ENCODE measurements around the gene MYH7B.

The MYH7B gene

DNA sequence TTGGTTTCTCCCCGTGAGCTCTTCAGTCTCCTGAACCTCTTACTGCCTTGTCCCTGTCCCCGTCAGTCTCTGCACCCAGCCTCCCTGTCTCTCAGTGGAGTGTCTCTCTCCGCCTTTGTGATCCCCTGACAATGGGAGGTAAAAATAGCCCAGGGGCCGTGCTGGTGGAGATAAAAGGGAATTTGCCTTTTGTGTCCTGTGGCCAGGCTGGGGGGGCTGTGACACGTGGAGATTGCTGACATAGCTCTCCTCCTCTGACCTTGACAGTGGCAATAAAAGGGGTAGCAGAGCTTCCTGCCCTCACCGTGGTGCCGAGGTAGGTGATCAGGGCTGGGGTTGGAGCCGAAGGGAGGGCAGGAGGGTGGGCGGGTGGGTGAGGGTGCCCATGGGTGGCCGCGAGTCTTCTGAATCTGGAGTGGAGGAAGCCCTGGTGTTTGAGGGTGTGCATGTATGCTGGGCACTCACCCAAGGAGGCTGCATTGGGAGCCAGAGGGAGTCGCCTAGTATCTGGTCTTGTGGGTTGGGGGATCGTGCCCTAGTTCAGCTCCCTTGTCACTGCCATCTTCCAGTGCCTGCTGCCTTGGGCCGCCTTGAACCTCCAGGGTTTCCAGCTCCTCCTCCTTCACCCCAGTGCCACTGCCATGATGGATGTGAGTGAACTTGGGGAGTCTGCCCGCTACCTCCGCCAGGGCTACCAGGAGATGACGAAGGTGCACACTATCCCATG lies 21.9 kb downstream of the MYH7B start:
- DNase-seq: no peak

DNA sequence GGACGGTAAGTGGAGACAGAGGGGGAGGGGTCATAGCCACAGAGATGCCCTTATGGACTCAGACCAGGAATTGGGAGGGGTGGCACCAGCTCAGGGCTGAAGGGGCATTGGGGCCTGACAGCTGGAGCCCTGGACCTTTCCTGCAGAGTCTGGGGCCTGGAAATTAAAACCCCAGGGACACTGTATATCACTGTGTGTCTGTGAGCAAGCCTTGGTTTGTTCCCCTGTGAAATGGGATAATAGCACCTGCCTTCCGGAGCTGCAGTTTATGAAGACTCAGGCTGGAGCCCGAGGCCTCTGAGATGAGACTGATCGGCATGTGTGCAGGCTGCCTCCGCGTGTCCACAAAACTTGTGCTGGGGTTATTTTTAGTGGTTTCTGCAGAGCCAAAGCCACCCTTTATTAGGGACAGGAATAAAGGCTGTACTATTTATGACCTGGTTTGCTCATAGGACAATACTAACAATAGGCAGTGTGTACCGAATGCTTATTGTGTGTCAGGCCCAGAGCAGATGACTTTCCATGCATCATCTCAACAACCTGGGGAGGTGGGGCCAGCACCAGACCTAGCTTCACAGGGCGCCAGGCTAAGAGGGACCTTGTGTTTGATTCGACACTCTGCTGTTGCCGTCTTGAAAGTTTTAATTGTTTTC lies 22.6 kb downstream of the MYH7B start:
- DNase-seq: no peak

DNA sequence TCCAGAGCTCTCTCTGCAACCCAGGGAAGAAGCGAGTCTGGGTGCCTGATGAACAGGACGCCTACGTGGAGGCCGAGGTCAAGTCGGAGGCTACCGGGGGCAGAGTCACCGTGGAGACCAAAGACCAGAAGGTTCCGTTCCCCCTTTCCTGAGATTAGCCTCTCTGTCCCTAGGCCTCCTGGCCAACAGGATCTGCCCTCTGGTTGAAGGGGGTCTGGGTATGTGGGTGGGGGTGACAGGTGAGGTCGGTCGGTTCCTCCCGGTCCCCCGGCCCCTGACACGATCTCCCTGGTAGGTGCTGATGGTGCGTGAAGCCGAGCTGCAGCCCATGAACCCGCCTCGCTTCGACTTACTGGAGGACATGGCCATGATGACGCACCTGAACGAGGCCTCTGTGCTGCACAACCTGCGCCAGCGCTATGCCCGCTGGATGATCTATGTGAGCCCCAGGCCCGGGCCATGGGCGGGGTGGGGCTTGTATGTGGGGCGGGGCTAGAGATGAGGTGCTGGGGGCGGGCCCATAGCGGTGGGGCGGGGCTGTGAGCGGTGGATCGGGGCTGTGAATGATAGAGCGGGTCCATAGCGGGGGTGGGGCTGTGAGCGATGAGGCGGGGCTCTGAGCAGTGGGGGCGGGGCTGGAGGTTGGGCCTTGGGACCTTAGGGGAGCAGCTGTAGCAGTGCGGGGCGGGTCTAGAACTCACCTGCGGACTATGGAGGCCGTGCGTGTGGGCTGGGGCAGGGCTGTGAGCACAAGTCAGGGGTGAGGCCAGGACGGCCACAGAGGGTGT lies 23.9 kb downstream of the MYH7B start:
- peak; percentile 22 for DNase-seq

DNA sequence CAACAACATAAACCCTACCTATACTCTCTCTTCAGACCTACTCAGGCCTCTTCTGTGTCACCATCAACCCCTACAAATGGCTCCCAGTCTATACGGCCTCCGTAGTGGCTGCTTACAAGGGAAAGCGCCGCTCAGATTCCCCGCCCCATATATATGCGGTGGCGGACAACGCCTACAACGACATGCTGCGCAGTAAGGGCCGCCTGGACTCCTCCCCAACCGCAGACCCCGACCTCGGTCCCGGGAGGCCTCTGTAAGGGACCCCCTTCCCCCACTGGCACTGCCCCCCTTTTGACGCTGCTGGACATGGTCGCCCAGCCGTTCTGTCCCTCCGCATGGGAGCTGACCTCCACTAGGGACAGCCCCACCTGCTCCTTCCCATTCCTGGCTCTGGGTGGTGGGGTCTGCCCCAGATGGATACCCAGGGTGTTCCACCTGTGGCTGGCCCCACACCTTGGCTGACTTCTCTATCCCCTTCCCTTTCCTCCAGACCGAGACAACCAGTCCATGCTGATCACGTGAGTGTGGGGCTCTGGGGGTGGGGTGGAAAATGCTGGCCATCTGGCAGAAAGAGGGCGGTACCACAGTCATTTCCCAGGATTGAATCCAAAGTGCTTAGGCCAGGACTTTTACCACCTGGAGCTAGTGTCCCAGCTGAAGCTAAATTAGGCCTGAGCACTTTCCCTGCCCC lies 25.0 kb downstream of the MYH7B start:
- DNase-seq: no peak

DNA sequence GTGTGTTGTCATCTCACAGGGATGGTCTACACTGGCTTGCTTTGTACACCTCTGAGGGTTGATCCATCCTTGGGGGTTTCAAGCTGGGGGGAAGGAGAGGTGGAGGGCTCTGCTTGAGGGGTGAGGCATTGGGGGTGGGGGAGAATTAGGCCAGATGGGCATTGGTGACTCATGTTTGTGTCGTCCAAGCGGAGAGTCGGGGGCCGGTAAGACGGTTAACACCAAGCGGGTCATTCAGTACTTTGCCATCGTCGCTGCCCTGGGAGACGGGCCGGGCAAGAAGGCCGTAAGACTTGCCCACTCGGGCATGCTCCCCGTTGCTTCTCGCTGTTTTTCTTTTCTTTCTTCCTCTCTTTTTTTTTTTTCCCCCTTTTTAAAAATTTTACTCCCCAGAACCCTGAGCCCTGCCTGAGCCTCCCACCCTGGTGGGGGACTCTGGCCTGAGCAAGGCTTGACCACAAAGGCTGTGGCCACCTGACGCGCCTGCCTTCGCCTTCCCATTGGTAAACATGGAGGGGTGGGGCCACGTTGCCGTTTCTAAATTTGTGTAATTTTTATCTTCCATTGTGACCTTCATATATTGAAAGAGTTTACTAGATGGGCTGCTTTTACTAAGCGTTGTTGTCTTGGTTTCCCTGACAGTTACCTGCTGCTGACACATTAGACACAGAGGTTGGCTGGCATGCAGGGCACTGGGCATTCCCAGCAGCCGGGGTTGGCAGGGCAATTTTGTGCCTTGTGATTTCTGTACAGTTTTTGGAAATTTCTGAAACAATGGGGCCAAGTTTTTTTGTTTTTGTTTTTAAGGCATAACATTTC lies 26.8 kb downstream of the MYH7B start:
- DNase-seq: no peak

DNA sequence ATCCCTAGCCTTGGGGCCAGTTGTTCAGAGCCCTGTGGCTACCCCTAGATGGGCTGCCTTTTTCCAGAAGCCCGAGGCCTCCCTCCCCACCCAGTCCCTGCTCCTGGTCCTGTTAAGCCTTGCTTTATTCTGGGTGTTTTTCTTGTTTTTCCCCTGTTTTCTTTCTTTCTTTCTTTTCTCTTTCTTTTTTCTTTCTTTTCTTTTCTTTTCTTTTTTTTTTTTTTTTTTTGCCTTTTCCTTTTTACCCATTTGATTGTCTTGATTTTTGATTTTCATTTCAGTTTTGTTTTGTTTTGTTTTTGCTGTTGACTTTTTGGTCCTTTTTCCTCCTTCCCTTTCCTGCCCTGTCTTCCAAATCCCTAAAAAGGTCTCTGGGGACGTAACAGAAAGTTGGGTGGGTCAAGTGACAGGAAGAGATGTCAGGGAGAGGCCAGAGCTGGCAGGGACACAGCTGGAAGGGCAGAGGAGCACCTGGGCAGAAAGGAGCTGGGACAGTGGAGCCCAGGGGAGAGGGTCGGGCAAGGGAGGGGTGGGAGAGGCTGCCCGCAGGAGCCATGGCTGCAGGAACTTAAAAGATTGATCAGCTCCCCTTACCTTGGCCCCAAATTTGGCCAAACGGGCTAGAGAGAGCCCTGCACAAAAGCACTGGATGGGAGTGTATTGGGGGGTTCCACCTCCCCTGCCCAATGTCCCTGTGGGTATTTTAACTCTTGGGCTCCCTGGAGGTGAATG lies 27.6 kb downstream of the MYH7B start:
- DNase-seq: no peak

DNA sequence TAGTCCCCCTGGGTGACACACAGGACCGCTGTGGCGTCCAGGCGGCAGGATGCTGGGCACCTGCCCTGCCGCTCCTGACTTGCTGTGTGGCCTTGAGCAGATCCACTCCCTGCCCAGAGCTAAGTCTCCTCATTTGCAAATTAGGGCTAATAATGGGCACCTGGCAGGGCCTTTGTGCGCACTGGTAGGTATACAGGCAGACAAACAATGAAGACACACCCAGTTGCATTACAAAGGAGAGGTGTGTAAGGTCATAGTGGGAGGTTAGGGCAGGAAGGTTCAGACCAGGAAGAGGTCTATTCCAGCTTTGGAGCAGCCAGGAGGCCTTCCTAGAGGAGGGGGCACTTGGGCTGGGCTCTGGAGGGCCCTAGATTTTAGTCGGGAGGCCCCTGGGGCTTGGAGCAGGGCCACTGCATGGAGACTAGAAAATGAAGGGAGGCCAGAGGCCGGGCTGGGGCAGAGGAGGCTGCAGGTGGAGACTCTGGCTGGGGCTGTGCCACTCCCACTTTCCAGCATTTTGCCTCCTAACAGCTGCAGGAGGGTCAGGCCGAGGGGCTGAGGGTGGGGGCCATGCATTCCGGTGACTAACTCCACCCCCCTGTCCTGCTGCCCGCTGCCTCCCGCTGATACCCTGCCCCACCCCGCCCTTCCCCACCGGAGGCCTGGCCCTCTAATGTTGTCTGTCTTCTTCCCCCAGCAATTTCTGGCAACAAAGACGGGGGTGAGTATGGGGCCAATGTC lies 28.5 kb downstream of the MYH7B start:
- DNase-seq: no peak

DNA sequence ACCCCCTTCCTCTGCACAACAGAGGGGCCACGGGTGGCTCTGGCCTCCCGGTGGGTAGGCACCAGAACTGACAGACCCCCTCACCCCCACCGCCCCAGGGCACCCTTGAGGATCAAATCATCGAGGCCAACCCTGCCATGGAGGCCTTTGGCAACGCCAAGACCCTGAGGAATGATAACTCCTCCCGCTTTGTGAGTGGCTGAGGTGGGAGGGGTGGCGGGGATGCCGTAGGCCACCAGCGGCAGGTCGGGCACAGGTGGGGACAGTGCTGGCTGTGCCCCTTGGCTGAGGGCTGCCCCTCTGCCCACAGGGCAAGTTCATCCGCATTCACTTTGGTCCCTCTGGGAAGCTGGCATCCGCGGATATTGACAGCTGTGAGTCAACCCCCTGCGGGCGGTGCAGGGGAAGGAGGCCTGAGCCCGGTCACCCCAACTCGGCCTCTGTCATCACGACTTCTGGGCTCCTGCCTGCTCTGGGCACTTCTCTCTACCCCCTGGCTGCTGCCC lies 29.1 kb downstream of the MYH7B start:
- no peak for DNase-seq

DNA sequence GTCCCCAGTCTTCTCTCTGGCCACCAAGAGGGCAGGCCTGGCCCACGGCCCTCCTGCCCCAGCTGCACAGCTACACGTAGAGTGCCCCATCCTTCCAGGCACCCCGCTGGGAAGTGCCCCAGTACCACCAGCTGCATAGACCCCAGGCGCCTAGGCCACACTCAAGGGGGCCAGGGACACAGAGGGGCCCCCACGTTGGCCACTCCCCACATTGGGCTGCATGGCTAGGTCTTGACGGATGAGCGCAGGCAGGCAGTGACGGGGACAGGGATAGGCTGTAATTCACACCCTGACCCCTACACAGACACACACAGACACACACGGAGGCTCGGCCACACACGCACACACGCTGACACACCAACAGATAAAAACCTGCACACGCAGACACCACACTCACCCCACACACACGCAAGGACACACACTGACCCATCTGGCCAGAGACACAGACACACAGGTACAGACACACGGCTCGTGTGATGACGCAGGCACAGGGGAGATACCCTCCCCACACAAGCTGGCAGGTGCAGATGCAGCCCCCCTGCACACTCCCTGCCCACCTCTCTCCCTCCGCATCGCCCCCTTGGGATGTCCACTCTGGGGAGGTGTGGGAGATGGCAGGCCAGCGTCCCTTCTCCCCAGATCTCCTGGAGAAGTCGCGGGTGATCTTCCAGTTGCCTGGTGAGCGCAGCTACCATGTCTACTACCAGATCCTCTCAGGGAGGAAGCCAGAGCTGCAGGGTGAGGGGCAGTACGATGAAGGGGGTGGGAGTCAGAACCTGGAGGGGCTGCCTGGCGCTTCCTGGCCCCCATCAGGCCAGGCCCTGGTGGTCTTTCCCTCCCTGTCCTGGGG lies 30.0 kb downstream of the MYH7B start:
- no peak for DNase-seq

DNA sequence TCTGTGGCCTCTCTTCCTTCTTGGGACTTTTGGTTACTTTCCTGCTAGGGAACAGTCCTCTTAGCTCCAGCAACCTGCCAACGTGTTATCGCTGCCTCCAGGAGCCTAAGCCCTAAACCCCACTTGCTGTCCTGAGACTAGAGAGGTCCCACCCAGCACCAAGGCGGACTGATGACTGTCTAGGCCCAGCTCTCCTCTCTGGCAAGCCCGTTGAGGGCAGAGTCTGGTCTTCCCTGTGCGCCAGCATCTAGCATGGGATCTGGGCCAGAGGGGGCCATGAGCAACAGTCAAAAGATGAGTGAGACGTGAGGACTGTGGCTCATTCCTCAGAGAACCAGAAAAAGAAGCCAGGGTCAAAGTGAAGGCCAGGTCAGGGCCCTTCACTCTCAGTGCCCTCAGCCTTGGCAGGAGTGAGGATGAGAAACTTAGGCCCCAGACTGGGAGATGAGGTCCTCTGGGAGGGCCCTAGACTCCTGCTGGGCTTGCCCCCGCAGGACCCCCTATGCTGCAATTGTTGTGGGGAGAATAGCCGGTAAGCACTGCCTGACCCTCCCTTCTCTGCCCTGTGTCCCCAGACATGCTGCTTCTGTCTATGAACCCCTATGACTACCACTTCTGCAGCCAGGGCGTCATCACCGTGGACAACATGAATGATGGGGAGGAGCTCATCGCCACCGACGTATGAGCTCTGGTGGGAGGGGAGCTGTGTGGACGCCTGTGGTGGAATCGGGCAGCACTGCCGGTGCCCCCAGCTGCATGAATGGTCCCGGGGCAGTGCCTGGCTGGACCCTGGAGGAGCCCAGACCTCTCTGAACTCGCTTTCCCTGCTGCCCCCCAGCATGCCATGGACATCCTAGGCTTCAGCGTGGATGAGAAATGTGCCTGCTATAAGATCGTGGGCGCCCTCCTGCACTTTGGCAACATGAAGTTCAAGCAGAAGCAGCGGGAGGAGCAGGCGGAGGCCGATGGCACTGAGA lies 30.9 kb downstream of the MYH7B start:
- DNase-seq: no peak

DNA sequence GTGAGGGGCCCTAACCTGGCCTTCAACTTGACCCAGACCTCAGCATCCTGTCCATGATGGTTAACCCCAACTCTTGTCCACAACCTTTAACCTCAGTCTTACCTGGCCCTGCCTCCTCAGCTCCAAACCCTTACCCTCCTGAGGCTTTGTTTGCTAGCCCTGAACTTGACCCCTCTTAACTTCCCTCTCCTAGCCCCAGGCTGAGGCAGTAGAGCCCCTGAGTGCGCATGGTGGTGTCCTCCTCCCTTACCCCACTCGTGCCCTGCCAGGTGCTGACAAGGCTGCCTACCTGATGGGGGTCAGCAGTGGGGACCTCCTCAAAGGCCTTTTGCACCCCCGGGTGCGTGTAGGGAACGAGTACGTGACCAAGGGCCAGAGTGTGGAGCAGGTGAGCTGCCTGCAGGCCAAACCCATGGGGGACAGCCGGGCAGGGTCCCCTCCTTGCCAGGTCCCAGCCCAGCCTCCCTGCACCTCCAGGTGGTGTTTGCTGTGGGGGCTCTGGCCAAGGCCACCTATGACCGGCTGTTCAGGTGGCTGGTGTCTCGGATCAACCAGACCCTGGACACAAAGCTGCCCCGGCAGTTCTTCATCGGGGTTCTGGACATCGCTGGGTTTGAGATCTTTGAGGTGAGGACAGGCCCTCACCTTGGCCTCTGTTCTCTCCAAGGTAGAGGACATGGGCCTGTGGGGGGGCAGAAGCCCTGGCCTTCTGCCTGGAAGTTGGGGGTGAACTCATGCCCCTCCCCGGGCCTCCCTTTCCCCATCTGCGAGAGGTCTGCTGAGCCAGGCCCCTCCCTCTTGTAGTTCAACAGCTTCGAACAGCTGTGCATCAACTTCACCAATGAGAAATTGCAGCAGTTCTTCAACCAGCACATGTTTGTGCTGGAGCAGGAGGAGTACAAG lies 31.9 kb downstream of the MYH7B start:
- no peak for DNase-seq

DNA sequence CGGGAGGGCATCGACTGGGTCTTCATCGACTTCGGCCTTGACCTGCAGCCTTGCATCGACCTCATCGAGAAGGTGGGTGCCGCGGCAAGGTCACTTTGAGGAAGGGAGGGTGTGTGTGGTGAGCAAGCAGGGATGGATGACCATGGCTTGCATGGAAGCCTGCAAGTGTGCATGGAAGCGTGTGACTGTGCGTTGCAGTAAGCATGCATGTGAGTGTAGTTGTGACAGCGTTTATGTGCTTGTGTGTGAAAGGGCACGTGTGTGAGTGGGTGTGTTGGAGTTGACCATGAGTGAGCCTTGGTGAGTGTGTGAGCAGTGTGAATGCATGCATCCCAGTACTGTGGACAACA lies 32.5 kb downstream of the MYH7B start:
- no peak for DNase-seq

DNA sequence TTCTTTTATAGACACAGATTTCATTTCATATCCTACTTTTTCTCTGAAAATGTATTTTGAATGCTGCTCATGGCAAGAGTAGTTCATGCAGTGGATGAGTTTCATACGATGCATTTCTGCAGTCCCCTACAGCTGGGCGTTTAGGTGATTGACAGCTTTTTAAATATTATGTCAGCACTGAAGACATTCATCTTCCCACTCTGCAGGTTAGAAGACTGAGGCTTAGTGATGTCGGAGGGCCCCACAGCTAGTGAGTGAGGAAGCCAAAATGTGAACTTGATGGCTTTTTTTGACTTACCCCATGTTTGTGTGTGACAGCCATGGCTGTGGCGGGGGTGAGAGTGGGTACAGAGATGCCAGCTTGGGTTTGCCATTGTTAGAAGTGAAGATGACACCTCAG lies 33.5 kb downstream of the MYH7B start:
- no peak for DNase-seq

DNA sequence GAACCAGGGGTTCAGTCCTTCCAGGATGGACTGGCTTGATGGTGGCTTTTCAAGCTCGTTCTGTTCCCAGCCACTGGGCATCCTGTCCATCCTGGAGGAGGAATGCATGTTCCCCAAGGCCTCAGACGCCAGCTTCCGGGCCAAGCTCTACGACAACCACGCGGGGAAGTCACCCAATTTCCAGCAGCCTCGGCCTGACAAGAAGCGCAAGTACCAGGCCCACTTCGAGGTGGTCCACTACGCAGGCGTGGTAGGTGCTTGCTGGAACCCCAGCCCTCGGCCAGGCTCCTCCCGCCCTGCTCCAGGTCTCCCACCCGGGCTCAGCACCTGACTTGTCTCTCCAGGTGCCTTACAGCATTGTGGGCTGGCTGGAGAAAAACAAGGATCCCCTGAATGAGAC lies 34.0 kb downstream of the MYH7B start:
- no peak for DNase-seq

DNA sequence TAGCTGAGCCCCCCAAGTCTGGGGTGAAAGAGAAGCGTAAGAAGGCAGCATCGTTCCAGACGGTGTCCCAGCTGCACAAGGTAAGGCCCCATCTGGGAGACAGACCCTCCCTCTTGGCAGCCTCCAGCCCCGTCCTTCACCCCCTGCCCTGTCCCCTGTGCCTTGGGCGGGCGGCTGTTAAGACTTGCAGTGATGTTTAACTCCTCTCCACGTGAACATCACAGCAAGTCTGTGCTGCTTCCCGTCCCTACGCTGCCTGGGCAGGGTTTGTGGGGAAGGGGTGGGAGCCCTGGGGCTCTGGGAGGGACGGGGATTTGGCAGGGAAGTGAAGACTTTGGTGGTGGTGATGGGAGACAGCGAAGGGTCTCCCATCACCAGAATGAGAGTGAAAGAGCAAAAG lies 34.6 kb downstream of the MYH7B start:
- no peak for DNase-seq

DNA sequence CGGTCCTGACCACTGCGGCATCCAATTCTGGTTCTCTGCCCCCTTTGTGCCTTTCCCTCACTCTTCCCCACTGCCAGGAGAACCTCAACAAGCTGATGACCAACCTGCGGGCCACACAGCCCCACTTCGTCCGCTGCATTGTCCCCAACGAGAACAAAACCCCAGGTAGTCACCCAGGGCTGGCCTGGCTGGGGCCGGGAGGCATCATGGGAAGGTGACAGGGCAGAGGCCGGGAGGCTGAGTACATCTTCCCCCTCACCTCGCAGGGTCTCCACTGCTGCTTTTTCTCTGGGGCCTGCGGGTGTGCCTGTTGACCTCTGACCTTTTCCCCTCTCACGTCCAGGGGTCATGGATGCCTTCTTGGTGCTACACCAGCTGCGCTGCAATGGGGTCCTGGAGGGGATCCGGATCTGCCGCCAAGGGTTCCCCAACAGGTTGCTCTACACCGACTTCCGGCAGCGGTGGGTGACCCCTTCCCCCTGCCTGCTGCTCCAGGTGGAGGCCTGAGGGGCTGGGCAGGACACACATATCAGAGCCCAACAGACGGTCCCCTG lies 35.1 kb downstream of the MYH7B start:
- no peak for DNase-seq

DNA sequence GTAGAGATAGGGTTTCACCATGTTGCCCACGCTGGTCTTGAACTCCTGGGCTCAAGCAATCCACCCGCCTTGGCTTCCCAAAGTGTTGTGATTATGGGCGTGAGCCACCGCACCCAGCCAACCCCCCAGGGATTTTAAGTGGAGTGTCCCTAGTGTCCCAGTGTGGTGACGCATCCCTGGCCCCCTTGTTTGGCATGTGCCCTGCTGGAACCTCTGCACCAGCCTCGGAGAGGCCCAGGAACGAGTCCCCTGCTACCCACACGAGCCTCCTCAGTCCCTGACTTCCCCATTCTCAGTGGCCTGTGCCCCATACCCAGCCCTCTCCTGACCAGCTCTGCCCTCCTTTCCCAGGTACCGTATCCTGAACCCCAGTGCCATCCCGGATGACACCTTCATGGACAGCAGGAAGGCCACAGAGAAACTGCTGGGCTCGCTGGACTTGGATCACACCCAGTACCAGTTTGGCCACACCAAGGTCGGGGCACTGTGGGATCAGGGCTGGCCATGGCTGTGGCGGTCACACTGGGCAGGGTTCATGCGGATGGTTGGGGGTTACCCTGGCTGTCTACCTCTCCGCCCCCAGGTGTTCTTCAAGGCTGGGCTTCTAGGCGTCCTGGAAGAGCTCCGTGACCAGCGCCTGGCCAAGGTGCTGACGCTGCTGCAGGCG lies 37.2 kb downstream of the MYH7B start:
- no peak for DNase-seq

All from stimulated activated CD4-positive, alpha-beta T cell treated with anti-CD3 and anti-CD28 coated beads, Interleukin-1b, Interleukin-23, amount 100 ng/mL, for 48 hours (primary cell).